ENCODE measurements around the gene PPIL6. TPM values are rescaled to one million over a fixed set of nuclear protein-coding genes. Genes with fewer than 3 reads are reported as not detected.

PPIL6 gene
- total RNA-seq, 2 donors from 2014 or later: 0.17 to 0.56 TPM

DNA sequence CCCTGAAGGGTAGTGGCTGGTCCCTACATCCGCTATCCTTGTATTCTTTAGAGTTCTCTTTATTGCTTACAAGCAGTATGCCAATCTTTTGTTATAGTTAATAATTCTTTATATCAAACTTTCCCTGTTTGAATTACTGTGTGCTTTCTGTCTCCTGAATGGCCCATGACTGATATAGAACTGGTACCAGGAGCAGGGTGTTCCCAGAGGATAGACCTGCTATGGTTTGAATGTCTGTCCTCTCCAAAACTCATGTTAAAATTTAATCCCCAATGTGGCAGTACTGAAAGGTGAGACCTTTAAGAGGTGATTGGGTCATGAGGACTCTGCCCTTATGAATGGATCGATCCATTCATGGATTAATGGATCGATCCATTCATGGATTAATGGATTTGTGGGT, 84.2 kb downstream of the PPIL6 start:
- H3K27ac Mint-ChIP-seq: no peak overlapping the region
- no peak for DNase-seq
- no peak overlapping the region for H3K4me3 Mint-ChIP-seq
- no peaks in the 10 kb centered on the region for H3K27me3 Mint-ChIP-seq (ENCODE audit: low read depth)
- peaks cover 10 to 39% of the 10 kb centered on the region in 2 donors for H3K36me3 Mint-ChIP-seq (ENCODE audit: insufficient read depth in 2 of 2)
- ATAC-seq (replicated peaks in 1 of 2): no peak
- H3K9me3 Mint-ChIP-seq: peaks cover 0 to 4% of the 10 kb centered on the region in 2 donors
- H3K4me1 Mint-ChIP-seq (ENCODE audit: low read depth): peaks cover 8% of the 10 kb centered on the region

DNA sequence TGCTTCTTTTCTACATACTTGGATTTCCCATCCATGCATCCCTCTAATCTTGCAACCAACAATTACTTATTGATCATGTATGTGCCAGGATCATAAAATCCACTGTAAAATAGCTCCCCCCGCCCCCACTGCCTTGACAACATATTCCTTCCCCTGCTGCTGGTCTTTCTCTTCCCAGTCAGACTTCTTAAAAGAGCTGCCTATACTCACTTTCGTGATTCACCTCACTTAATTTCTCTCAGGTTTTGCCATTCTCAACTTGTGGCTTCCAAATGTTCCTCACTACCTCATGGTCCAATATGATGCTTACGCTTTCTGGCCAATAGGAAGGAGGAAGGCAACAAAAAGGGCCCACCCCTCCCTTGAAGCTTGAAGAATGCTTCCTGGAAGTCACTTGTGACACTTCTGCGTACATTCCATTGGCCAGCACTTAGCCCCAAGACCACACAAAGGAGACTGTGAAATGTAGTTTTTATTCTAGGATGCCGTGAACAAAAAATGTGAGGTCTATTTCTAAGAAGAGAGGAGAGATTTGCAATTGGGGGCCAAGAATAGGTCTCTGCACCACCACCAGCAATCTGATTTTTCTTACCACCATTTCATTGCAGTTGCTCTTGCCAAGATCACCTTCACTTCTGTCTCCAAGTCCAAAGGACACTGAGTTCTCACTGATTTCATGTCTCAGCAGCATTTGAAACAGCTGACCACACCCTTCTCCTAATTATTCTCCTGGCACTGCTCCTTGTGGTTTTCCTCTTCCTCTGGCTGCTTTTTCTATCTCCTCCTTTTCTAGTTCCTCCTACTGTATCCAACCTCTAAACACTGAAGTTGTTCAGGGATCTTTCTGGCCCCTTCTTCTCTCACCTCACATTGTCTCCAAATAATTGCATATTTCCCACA, 88.9 kb downstream of the PPIL6 start:
- Mint-ChIP-seq H3K4me3 (no peak overlapping the region), H3K36me3 (ENCODE audit: insufficient read depth in 2 of 2) (no peaks in the 10 kb centered on the region), H3K9me3 (no peaks in the 10 kb centered on the region), H3K4me1 (ENCODE audit: low read depth) (no peaks in the 10 kb centered on the region), H3K27me3 (ENCODE audit: low read depth) (no peaks in the 10 kb centered on the region), H3K27ac (no peak overlapping the region)
- ATAC-seq (replicated peaks in 1 of 2): no peak
- DNase-seq: no peak

DNA sequence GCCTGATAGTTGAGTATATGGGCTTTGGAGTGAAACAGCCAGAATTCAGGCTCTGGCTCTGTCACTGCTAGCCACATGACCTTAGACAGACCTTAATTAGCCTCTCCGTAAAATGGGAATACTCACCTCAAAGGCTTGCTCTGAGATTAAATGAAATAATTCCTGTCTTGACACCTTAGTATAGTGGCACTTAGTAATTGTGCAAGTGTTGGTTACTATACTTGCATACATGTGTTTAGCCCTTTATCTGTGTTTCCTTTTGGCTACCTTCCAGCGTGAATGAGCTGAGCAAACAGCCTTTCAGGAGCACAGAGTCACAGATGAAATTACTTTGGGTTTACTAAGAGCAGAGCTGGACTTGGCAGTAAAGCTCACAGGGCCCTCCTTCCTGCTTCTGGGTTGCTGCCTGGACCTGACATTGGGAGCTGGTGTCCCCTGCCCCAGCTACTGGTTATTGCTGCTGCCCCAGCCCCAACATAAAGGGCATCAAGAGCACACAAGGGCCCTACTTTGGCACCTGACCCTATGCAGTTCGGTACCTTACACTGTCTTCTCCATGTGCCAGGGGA, 90.9 kb downstream of the PPIL6 start:
- no peak for ATAC-seq (replicated peaks in 1 of 2)
- Mint-ChIP-seq H3K36me3 (ENCODE audit: insufficient read depth in 2 of 2) (no peaks in the 10 kb centered on the region), H3K4me1 (ENCODE audit: low read depth) (no peaks in the 10 kb centered on the region), H3K27me3 (ENCODE audit: low read depth) (no peaks in the 10 kb centered on the region), H3K4me3 (no peak overlapping the region), H3K9me3 (no peaks in the 10 kb centered on the region), H3K27ac (no peak overlapping the region)
- no peak for DNase-seq

DNA sequence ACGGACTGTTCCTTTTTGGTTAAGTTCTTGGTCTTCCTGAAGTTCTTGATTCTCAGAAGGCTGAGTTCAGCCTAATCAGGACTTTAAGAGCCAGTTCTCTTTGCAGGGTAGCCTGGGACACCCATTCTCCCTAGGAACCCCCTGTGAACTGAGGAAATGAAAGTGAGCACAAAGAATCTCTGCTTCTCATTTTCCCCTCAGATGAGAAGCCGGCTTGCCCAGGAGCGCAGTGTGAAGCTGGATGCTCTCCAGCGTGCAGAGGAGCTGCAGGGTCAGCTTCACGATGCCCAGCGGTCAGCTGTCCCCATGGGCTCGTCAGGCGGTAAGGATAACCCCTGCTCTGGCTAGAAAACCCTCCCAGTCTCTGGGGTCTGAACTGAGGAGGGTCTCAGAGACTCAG, 92.2 kb downstream of the PPIL6 start:
- Mint-ChIP-seq H3K4me3 (no peak overlapping the region), H3K27ac (no peak overlapping the region), H3K27me3 (ENCODE audit: low read depth) (no peaks in the 10 kb centered on the region), H3K36me3 (ENCODE audit: insufficient read depth in 2 of 2) (no peaks in the 10 kb centered on the region), H3K4me1 (ENCODE audit: low read depth) (no peaks in the 10 kb centered on the region), H3K9me3 (no peaks in the 10 kb centered on the region)
- ATAC-seq (replicated peaks in 1 of 2) (no peak), DNase-seq (no peak)

DNA sequence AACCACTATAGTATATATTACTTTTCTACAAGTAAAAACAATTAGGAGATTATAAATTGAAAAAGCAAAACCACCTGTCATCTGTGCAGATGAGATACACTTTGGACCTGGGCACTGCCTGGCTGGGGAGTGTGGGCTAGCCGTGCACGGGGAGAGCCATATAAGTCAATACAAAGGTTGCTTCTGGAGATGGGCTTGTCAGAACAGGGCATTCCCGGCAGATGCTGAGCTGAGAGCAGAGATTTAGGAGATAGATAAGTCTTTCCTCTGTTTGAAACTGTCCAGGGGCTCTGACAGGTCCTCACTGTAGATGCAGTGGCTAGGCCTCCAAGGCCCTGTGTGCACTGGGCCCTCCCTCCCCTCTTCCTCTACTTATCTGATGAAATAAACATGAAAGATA, 92.6 kb downstream of the PPIL6 start:
- Mint-ChIP-seq H3K27ac (no peak overlapping the region), H3K4me3 (no peak overlapping the region), H3K36me3 (ENCODE audit: insufficient read depth in 2 of 2) (no peaks in the 10 kb centered on the region), H3K27me3 (ENCODE audit: low read depth) (no peaks in the 10 kb centered on the region), H3K4me1 (ENCODE audit: low read depth) (no peaks in the 10 kb centered on the region), H3K9me3 (no peaks in the 10 kb centered on the region)
- no peak for DNase-seq
- no peak for ATAC-seq (replicated peaks in 1 of 2)

DNA sequence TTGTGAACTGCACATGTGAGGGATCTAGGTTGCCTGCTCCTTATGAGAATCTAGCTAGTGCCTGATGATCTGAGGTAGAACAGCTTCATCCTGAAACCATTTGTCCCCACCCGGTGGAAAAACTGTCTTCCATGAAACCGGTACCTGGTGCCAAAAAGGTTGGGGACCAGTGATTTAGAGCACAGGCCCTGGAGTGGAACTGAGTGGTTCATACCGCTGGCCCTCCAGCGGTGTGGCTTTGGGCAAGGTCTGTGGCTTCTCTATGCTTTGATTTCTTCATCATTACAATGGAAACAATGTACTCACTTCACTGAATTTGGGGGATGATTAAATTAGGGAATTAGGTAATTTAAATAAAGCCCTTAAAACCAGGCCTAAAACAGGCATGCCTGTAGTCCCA, 94.4 kb downstream of the PPIL6 start:
- Mint-ChIP-seq H3K4me3 (no peak overlapping the region), H3K27ac (no peak overlapping the region), H3K27me3 (ENCODE audit: low read depth) (no peaks in the 10 kb centered on the region), H3K9me3 (no peaks in the 10 kb centered on the region), H3K36me3 (ENCODE audit: insufficient read depth in 2 of 2) (no peaks in the 10 kb centered on the region), H3K4me1 (ENCODE audit: low read depth) (no peaks in the 10 kb centered on the region)
- ATAC-seq (replicated peaks in 1 of 2) (no peak), DNase-seq (no peak)

DNA sequence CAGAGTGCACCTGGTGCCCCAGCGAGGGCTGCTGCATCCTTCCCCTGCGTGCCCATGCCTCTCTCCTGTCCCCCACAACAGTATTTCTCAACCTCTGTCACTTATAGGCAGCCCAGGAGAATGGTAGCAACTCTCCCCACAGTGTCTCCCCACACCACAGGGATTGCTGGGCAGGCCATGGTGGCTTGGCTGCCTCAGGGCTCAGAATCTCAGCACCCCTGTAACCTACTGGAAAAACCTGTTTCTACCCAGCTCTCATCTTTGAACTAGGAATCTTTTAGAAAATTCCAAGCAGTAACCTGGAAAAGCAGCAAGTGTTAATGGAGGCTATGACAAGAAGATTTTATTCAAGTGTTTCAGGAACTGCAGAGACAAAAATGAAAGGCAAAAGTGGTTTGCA, 96.2 kb downstream of the PPIL6 start:
- Mint-ChIP-seq H3K4me3 (no peak overlapping the region), H3K4me1 (ENCODE audit: low read depth) (no peaks in the 10 kb centered on the region), H3K9me3 (no peaks in the 10 kb centered on the region), H3K27me3 (ENCODE audit: low read depth) (no peaks in the 10 kb centered on the region), H3K36me3 (ENCODE audit: insufficient read depth in 2 of 2) (no peaks in the 10 kb centered on the region), H3K27ac (no peak overlapping the region)
- no peak for DNase-seq
- ATAC-seq (replicated peaks in 1 of 2): no peak

DNA sequence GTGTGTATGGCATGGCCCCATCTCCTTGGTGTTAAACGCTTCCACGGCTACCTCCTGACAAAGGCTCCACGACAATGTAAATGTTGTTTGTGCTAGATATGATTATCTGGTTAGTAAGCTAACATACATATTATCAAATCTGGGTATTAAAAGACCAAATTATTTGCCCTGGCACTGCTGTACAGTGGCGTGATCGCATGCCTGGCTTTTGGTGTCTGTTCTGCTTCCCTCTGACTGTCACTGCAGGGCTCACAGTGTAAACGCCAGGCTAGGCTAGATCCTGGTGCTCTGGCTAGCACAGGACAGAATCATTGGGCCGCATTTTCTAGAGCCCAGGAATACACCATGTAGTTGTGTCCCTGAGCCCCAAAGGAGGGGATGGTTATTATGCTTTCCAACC, 96.9 kb downstream of the PPIL6 start:
- Mint-ChIP-seq H3K27ac (no peak overlapping the region), H3K36me3 (ENCODE audit: insufficient read depth in 2 of 2) (no peaks in the 10 kb centered on the region), H3K4me3 (no peak overlapping the region), H3K9me3 (no peaks in the 10 kb centered on the region), H3K4me1 (ENCODE audit: low read depth) (no peaks in the 10 kb centered on the region), H3K27me3 (ENCODE audit: low read depth) (no peaks in the 10 kb centered on the region)
- DNase-seq (no peak), ATAC-seq (replicated peaks in 1 of 2) (no peak)

DNA sequence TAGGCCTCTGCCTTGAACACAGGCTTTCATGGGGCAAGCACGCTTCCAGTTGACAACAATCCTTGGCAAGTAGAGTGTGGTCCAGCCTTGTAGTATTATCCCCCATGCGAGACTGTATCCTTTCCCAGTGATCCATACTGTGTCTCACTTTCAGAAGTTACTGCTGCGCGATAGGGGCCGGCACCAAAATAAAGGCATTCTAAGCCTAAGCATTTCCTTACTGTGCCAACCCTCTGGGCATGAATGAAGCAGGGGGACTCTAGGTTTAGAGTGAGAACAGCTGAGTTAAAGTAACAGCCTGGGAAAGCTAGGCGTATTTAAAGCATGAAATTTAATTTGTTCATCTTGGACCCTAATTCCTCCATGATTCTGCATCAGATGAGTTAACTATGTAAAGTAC, 97.5 kb downstream of the PPIL6 start:
- H3K27ac Mint-ChIP-seq: no peak overlapping the region
- no peaks in the 10 kb centered on the region for H3K36me3 Mint-ChIP-seq (ENCODE audit: insufficient read depth in 2 of 2)
- H3K4me1 Mint-ChIP-seq (ENCODE audit: low read depth): no peaks in the 10 kb centered on the region
- no peaks in the 10 kb centered on the region for H3K27me3 Mint-ChIP-seq (ENCODE audit: low read depth)
- ATAC-seq (replicated peaks in 1 of 2) (no peak), DNase-seq (no peak)
- no peaks in the 10 kb centered on the region for H3K9me3 Mint-ChIP-seq
- no peak overlapping the region for H3K4me3 Mint-ChIP-seq

DNA sequence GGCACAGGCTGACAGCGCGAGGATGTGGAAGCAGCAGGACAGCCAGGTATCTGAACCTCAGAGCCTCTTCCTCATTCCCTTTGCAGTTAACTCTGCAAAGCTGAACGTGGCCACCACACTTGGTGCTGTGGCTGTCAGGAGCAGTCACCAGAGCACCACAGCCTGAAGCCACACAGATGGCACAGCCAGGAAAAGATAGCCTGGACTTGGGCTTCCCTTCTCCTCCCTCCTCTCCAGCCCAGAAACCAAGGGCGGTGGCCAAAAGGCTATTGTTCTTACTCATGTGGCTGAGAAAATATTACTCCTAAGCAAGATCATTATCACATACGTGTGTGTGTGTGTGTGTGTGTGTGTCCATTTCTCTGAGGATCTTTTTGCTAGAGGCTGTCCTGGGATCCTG, 97.9 kb downstream of the PPIL6 start:
- H3K4me3 Mint-ChIP-seq: no peak overlapping the region
- DNase-seq (no peak), ATAC-seq (replicated peaks in 1 of 2) (no peak)
- no peaks in the 10 kb centered on the region for H3K4me1 Mint-ChIP-seq (ENCODE audit: low read depth)
- H3K27ac Mint-ChIP-seq: no peak overlapping the region
- no peaks in the 10 kb centered on the region for H3K9me3 Mint-ChIP-seq
- no peaks in the 10 kb centered on the region for H3K36me3 Mint-ChIP-seq (ENCODE audit: insufficient read depth in 2 of 2)
- no peaks in the 10 kb centered on the region for H3K27me3 Mint-ChIP-seq (ENCODE audit: low read depth)

DNA sequence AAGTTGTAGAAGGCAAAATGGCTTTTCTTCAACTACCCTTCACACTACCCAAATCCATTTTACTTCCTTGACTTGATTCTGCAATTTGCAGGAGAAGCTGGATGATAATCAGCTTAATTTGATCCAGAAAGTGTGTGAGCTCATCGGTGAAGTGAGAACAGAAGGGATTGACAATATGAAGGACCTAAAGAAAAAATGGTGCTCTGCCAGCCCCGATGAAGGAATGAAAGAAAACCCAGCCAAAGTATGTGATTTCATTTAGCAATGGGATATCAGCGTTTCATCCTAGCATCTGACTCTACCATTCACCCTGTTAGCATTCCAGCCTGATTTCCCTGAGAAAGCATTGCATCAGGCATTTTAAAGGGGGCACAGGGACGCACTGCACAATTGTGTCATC, 99.6 kb downstream of the PPIL6 start:
- Mint-ChIP-seq H3K27ac (no peak overlapping the region), H3K4me3 (no peak overlapping the region), H3K4me1 (ENCODE audit: low read depth) (no peaks in the 10 kb centered on the region), H3K9me3 (no peaks in the 10 kb centered on the region), H3K36me3 (ENCODE audit: insufficient read depth in 2 of 2) (no peaks in the 10 kb centered on the region), H3K27me3 (ENCODE audit: low read depth) (no peaks in the 10 kb centered on the region)
- DNase-seq (no peak), ATAC-seq (replicated peaks in 1 of 2) (no peak)
